A549 (cell line): ENCODE data around the gene ALPI.

Source experiments
- EHMT2 ChIP-seq: fragments of 200-600 bp; sonication (generic); IDR thresholded peaks from 2 replicates; pipeline ENCODE4 v1.6.1; 2016; ENCODE audit warnings: antibody characterized with exemption, low read depth, mild to moderate bottlenecking, moderate library complexity
- HEYL ChIP-seq: fragments of 250-450 bp; sonication (Bioruptor Pico); IDR thresholded peaks from 2 replicates; pipeline ENCODE4 v1.8.0; 2021; ENCODE audit warnings: mild to moderate bottlenecking, moderate library complexity
- POLR2A ChIP-seq: IDR thresholded peaks from 2 replicates; pipeline ENCODE4 v1.6.1; 2012; ENCODE audit warnings: mild to moderate bottlenecking, low read length
- RCOR1 ChIP-seq: fragments of 150-350 bp; IDR thresholded peaks from 2 replicates; pipeline ENCODE4 v1.6.1; 2014; ENCODE audit warnings: antibody characterized with exemption, low read length, low read depth
- SMC3 ChIP-seq: fragments of >200 bp; sonication (Bioruptor Twin); formaldehyde crosslinking; IDR thresholded peaks from 3 replicates; pipeline ENCODE4 v1.6.1; 2018; ENCODE audit warnings: inconsistent platforms
- ZC3H11A ChIP-seq: fragments of 450-650 bp; IDR thresholded peaks from 2 replicates; pipeline ENCODE4 v1.6.1; 2014; ENCODE audit warnings: antibody characterized with exemption, mild to moderate bottlenecking
- TF ChIP-seq, protein P1 (sequence below): fragments of >200 bp; sonication (Bioruptor Twin); formaldehyde crosslinking; IDR thresholded peaks from 3 replicates; pipeline ENCODE4 v1.5.1; 2016

DNA sequence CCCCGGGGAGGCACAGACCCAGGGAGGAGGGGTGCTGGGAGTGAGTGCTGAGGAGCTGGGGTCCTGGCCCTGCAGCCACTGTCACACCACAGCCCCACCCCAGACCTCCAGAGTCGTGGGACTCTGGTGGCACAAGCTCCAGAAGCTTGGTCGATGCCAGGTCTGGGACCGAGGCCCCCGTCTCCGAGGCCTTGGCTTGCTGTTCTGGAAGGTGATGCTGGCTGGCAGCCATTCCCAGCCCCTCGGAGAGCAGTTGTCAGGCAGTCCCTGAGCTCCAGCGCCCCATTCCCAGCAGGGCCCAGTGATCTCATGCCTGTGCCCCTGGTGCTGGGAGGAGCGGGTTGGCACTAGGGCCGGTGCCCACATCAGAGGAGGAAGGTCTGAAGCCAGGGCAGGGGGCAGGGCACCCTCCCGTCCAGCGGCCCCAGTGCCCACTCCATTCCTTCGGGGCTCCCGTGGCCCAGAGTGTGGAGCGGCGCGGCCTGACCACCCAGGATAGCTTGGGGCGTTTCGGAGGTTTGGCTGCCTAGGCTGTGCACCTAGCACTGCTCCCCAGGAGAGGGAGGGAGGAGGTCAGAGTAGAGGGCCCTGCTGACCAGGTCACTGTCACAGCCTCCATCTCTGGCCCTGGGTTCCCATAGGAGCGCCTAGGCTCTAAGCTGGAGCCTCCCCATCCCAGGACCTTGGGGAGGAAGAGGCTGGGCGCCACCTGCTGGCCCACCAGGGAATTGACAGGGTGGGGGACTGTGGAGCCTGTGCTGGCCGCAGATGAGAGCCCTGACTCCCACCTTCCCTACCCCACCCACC lies 16.8 kb upstream of the ALPI start:
- TF ChIP-seq EHMT2: no peak
- no peak for TF ChIP-seq RCOR1
- no peak for TF ChIP-seq POLR2A
- TF ChIP-seq SMC3: peak; percentile 60
- TF ChIP-seq, protein P1, sequence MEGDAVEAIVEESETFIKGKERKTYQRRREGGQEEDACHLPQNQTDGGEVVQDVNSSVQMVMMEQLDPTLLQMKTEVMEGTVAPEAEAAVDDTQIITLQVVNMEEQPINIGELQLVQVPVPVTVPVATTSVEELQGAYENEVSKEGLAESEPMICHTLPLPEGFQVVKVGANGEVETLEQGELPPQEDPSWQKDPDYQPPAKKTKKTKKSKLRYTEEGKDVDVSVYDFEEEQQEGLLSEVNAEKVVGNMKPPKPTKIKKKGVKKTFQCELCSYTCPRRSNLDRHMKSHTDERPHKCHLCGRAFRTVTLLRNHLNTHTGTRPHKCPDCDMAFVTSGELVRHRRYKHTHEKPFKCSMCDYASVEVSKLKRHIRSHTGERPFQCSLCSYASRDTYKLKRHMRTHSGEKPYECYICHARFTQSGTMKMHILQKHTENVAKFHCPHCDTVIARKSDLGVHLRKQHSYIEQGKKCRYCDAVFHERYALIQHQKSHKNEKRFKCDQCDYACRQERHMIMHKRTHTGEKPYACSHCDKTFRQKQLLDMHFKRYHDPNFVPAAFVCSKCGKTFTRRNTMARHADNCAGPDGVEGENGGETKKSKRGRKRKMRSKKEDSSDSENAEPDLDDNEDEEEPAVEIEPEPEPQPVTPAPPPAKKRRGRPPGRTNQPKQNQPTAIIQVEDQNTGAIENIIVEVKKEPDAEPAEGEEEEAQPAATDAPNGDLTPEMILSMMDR: peak; percentile 63
- no peak for TF ChIP-seq ZC3H11A
- TF ChIP-seq HEYL (CRISPR knock-in tag): no peak
